ENCODE results near the gene FAM181B.

The FAM181B gene

GRCh38 chr11:82731691-82732277 is 1.9 kb downstream of the FAM181B start:
- peaks cover 62% of the 10 kb centered on the region for H3K27me3 ChIP-seq (ENCODE audit: insufficient read depth, low read length)
- H3K9me3 ChIP-seq (ENCODE audit: insufficient read depth, low read depth, low read length), result no peaks in the 10 kb centered on the region
- H3K4me3 ChIP-seq (ENCODE audit: low read length), result peak overlapping the region; percentile 38; the same call in 1 of the 2 replicates
- H3K27ac ChIP-seq (ENCODE audit: low read length), result no peak overlapping the region
- peaks cover 8% of the 10 kb centered on the region; the same call in 1 of the 2 replicates for H3K4me1 ChIP-seq (ENCODE audit: insufficient read depth, low read length)
- no peak overlapping the region for H3K9ac ChIP-seq (ENCODE audit: low read depth, low read length)
- H3K36me3 ChIP-seq (ENCODE audit: insufficient read depth, low read depth, low read length), result no peaks in the 10 kb centered on the region

- H3K4me3 ChIP-seq (ENCODE audit: low read length), result no peak overlapping the region; the same call in 1 of the 2 replicates
- H3K27ac ChIP-seq (ENCODE audit: low read length), result no peak overlapping the region
- peaks cover 62% of the 10 kb centered on the region for H3K27me3 ChIP-seq (ENCODE audit: insufficient read depth, low read length)
- no peaks in the 10 kb centered on the region for H3K36me3 ChIP-seq (ENCODE audit: insufficient read depth, low read depth, low read length)
- peaks cover 8% of the 10 kb centered on the region; the same call in 1 of the 2 replicates for H3K4me1 ChIP-seq (ENCODE audit: insufficient read depth, low read length)
- no peaks in the 10 kb centered on the region for H3K9me3 ChIP-seq (ENCODE audit: insufficient read depth, low read depth, low read length)
- no peak overlapping the region for H3K9ac ChIP-seq (ENCODE audit: low read depth, low read length)
These were observed 2.9 kb downstream of the FAM181B start for GRCh38 chr11:82730754-82731153.

DNA sequence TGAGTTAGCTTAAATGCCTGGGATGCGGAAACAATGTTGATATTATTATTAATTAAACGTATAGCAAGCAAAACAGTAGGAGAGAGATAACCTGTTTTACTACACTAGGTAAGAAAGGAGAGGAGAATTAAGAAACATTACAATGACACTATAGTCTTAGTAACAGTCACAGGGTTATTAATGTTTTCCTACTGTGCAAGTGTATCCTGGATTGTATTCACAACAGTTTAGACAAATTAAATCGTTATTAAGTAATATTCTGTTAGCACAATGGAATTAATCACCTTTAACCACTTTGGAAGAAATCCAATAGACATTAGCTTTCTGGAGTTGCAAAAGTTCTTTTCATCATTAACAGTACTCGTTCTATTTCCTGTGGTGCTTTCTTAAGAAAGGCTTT is 3.4 kb downstream of the FAM181B start:
- H3K27me3 ChIP-seq (ENCODE audit: insufficient read depth, low read length), result peaks cover 60% of the 10 kb centered on the region

GRCh38 chr11:82724026-82724425 is 9.6 kb downstream of the FAM181B start:
- peaks cover 2% of the 10 kb centered on the region; the same call in 1 of the 2 replicates for H3K27me3 ChIP-seq (ENCODE audit: insufficient read depth, low read length)
- no peak overlapping the region for H3K9ac ChIP-seq (ENCODE audit: low read depth, low read length)
- H3K4me3 ChIP-seq (ENCODE audit: low read length), result no peak overlapping the region
- H3K9me3 ChIP-seq (ENCODE audit: insufficient read depth, low read depth, low read length), result no peaks in the 10 kb centered on the region
- no peaks in the 10 kb centered on the region for H3K36me3 ChIP-seq (ENCODE audit: insufficient read depth, low read depth, low read length)
- no peak overlapping the region for H3K27ac ChIP-seq (ENCODE audit: low read length)
- H3K4me1 ChIP-seq (ENCODE audit: insufficient read depth, low read length), result no peaks in the 10 kb centered on the region

More for the DNA sequence above, 3.4 kb downstream of the FAM181B start:
- Histone ChIP-seq H3K4me1 (ENCODE audit: insufficient read depth, low read length) (peaks cover 8% of the 10 kb centered on the region; the same call in 1 of the 2 replicates), H3K9ac (ENCODE audit: low read depth, low read length) (no peak overlapping the region), H3K27ac (ENCODE audit: low read length) (no peak overlapping the region), H3K9me3 (ENCODE audit: insufficient read depth, low read depth, low read length) (no peaks in the 10 kb centered on the region), H3K4me3 (ENCODE audit: low read length) (no peak overlapping the region), H3K36me3 (ENCODE audit: insufficient read depth, low read depth, low read length) (no peaks in the 10 kb centered on the region)

DNA sequence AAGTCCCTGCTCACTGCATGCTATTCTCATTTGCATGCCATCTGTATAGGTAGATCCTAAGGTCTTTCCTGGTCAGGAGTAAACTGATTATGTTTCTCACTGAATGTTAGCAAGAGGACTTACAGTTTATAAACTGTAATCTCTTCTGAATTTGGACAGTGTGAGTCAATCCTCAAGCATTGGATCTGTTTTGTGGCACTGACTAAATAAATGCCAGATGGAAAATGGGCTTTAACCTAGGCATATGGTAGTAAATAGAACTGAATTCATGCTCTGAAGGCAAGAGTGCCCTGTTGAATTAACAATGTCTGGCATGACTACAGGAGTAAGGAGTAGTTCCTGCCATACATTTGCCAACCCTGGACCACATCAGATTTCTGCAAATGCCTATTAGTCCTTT is 11.4 kb downstream of the FAM181B start:
- Histone ChIP-seq H3K9me3 (ENCODE audit: insufficient read depth, low read depth, low read length) (no peaks in the 10 kb centered on the region), H3K27ac (ENCODE audit: low read length) (no peak overlapping the region), H3K4me3 (ENCODE audit: low read length) (no peak overlapping the region), H3K4me1 (ENCODE audit: insufficient read depth, low read length) (no peaks in the 10 kb centered on the region), H3K27me3 (ENCODE audit: insufficient read depth, low read length) (no peaks in the 10 kb centered on the region), H3K9ac (ENCODE audit: low read depth, low read length) (no peak overlapping the region), H3K36me3 (ENCODE audit: insufficient read depth, low read depth, low read length) (no peaks in the 10 kb centered on the region)

- H3K9me3 ChIP-seq (ENCODE audit: insufficient read depth, low read depth, low read length), result no peaks in the 10 kb centered on the region
- H3K9ac ChIP-seq (ENCODE audit: low read depth, low read length), result no peak overlapping the region
- H3K27me3 ChIP-seq (ENCODE audit: insufficient read depth, low read length), result no peaks in the 10 kb centered on the region
- no peak overlapping the region for H3K4me3 ChIP-seq (ENCODE audit: low read length)
- no peak overlapping the region for H3K27ac ChIP-seq (ENCODE audit: low read length)
- H3K4me1 ChIP-seq (ENCODE audit: insufficient read depth, low read length), result no peaks in the 10 kb centered on the region
- no peaks in the 10 kb centered on the region for H3K36me3 ChIP-seq (ENCODE audit: insufficient read depth, low read depth, low read length)
These were observed 13.2 kb downstream of the FAM181B start for GRCh38 chr11:82720267-82721065.

GRCh38 chr11:82719361-82720105 is 14.1 kb downstream of the FAM181B start:
- Histone ChIP-seq H3K9me3 (ENCODE audit: insufficient read depth, low read depth, low read length) (no peaks in the 10 kb centered on the region), H3K36me3 (ENCODE audit: insufficient read depth, low read depth, low read length) (no peaks in the 10 kb centered on the region), H3K27me3 (ENCODE audit: insufficient read depth, low read length) (no peaks in the 10 kb centered on the region), H3K9ac (ENCODE audit: low read depth, low read length) (no peak overlapping the region), H3K4me3 (ENCODE audit: low read length) (no peak overlapping the region), H3K27ac (ENCODE audit: low read length) (no peak overlapping the region), H3K4me1 (ENCODE audit: insufficient read depth, low read length) (no peaks in the 10 kb centered on the region)

GRCh38 chr11:82718821-82719220 is 14.8 kb downstream of the FAM181B start:
- H3K27me3 ChIP-seq (ENCODE audit: insufficient read depth, low read length), result no peaks in the 10 kb centered on the region
- no peaks in the 10 kb centered on the region for H3K9me3 ChIP-seq (ENCODE audit: insufficient read depth, low read depth, low read length)
- H3K36me3 ChIP-seq (ENCODE audit: insufficient read depth, low read depth, low read length), result no peaks in the 10 kb centered on the region
- H3K4me1 ChIP-seq (ENCODE audit: insufficient read depth, low read length), result no peaks in the 10 kb centered on the region
- no peak overlapping the region for H3K4me3 ChIP-seq (ENCODE audit: low read length)
- no peak overlapping the region for H3K27ac ChIP-seq (ENCODE audit: low read length)
- no peak overlapping the region for H3K9ac ChIP-seq (ENCODE audit: low read depth, low read length)

DNA sequence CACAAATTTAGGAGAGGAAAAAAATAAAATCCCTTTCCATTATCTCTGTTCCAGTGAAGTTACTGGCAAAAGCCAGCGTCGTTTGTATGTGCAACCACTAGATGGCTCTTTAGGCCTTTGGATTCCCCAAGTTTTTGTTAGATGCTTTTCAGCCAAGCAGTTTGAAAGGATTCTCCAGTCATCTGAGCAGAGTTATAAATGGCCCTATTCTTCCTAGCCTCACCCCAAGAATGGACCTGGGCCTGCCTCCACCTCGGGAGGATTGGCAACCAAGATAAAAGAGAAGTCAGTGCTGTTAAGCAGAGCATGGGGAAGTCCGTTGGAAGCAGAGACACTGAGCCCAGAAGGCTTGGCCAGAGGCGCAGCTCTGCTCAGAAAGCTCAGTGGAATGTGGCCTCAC is 15.4 kb downstream of the FAM181B start:
- Histone ChIP-seq H3K9me3 (ENCODE audit: insufficient read depth, low read depth, low read length) (no peaks in the 10 kb centered on the region), H3K4me1 (ENCODE audit: insufficient read depth, low read length) (no peaks in the 10 kb centered on the region), H3K36me3 (ENCODE audit: insufficient read depth, low read depth, low read length) (no peaks in the 10 kb centered on the region), H3K27me3 (ENCODE audit: insufficient read depth, low read length) (no peaks in the 10 kb centered on the region), H3K9ac (ENCODE audit: low read depth, low read length) (no peak overlapping the region), H3K4me3 (ENCODE audit: low read length) (no peak overlapping the region), H3K27ac (ENCODE audit: low read length) (no peak overlapping the region)

DNA sequence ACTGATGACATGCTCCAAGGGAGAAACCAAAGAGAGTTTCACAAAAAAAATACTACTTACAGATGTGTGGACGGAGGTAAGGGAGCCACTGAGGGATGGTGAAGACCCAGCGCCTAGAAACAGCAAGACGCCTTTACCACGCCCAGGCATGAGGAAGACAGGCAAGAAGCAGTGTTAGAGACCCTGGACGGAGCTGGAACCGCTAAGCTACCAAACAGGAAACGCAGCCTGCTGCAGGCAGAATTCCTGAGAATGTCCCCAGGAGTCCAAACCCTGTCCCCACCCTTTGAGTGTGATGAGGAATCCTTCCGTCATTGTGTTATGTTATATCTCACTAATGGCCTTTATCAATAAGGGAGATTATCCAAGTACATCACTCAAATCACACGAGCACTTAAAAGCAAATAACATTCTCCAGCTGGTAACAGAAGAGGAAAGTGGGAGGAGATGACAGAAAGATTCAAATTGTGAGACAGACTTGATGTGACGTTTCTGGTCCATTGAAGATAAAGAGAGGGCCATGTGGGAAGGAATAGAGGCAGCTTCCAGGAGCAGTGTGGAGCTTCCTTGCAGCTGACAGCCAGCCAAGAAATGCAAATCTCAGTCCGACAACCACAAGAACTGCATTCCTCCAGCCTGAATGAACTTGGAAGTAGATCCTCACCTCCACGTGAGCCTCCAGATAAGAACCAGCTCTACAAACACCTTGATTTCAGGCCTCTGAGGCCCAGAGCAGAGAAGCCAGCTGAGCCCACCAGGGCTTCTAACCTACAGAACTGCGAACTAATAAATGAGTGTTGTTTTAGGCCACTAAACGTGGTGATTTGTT is 19.1 kb downstream of the FAM181B start:
- H3K4me3 ChIP-seq (ENCODE audit: low read length), result no peak overlapping the region
- H3K36me3 ChIP-seq (ENCODE audit: insufficient read depth, low read depth, low read length), result no peaks in the 10 kb centered on the region
- no peaks in the 10 kb centered on the region for H3K9me3 ChIP-seq (ENCODE audit: insufficient read depth, low read depth, low read length)
- H3K27me3 ChIP-seq (ENCODE audit: insufficient read depth, low read length), result no peaks in the 10 kb centered on the region; the same call in 1 of the 2 replicates
- H3K9ac ChIP-seq (ENCODE audit: low read depth, low read length), result no peak overlapping the region
- no peak overlapping the region for H3K27ac ChIP-seq (ENCODE audit: low read length)
- no peaks in the 10 kb centered on the region for H3K4me1 ChIP-seq (ENCODE audit: insufficient read depth, low read length)

GRCh38 chr11:82711648-82712047 is 22.0 kb downstream of the FAM181B start:
- no peaks in the 10 kb centered on the region for H3K9me3 ChIP-seq (ENCODE audit: insufficient read depth, low read depth, low read length)
- H3K9ac ChIP-seq (ENCODE audit: low read depth, low read length), result no peak overlapping the region
- H3K4me3 ChIP-seq (ENCODE audit: low read length), result no peak overlapping the region
- H3K27me3 ChIP-seq (ENCODE audit: insufficient read depth, low read length), result no peaks in the 10 kb centered on the region; the same call in 1 of the 2 replicates
- H3K4me1 ChIP-seq (ENCODE audit: insufficient read depth, low read length), result no peaks in the 10 kb centered on the region
- H3K36me3 ChIP-seq (ENCODE audit: insufficient read depth, low read depth, low read length), result no peaks in the 10 kb centered on the region
- H3K27ac ChIP-seq (ENCODE audit: low read length), result no peak overlapping the region

Measured in iPS-20b (cell line).